PFSK-1 (cell line): ENCODE measurements around the gene SYTL4. TPM values are rescaled to one million over a fixed set of nuclear protein-coding genes. Genes with fewer than 3 reads are reported as not detected.
A peak's percentile ranks its signal among the peaks of the same experiment; 100 is the strongest.

Experiments
- FOXP2 ChIP-seq: optimal IDR thresholded peaks from 2 replicates; pipeline ENCODE3; 2011; ENCODE audit warnings: borderline replicate concordance, control low read depth, inconsistent platforms; ENCODE audit not compliant: insufficient read depth; ENCODE audit errors: extremely low read length, extremely low read depth
- POLR2AphosphoS5 ChIP-seq: IDR thresholded peaks from 2 replicates; pipeline ENCODE4 v1.6.1; 2012; ENCODE audit warnings: low read depth, mild to moderate bottlenecking, control low read depth, low read length, moderate library complexity
- REST ChIP-seq, 2 experiments: IDR thresholded peaks; 2 replicates each; pipeline versions ENCODE4 v1.6.1 to v1.8.0; 2011 to 2012; ENCODE audit warnings: low read depth in 2 of 2, low read length in 2 of 2, control low read depth in 1 of 2, inconsistent platforms in 1 of 2, mild to moderate bottlenecking in 1 of 2, moderate library complexity in 1 of 2; ENCODE audit not compliant: insufficient read depth in 1 of 2
- SIN3A ChIP-seq: IDR thresholded peaks from 2 replicates; pipeline ENCODE4 v1.6.1; 2012; ENCODE audit warnings: mild to moderate bottlenecking, low read length, moderate library complexity, borderline replicate concordance; ENCODE audit not compliant: insufficient read depth
- TAF1 ChIP-seq: IDR thresholded peaks from 2 replicates; pipeline ENCODE4 v1.6.1; 2012; ENCODE audit warnings: low read length, control low read depth, borderline replicate concordance; ENCODE audit not compliant: insufficient read depth
- polyA plus RNA-seq: library from polyadenylated mRNA; unstranded; fragments of >200 nt; gene quantifications from one replicate; pipeline ENCODE4 v1.2.1, GENCODE V29; 2012; ENCODE audit warnings: low read depth, missing spikeins; ENCODE audit not compliant: insufficient read length

Gene SYTL4
- 9.1 TPM for polyA plus RNA-seq

GRCh38 chrX:100731441-100732281 is at the start of gene SYTL4:
TSS of gene SYTL4 (minus strand) at chrX:100732121. CDS start at chrX:100702037, 30,084 bp downstream.
- TF ChIP-seq POLR2AphosphoS5 (0 out of 2 replicates have a peak, but pooled peaks have one; percentile 34), FOXP2 (no peak)

GRCh38 chrX:100768679-100769338 is 36.9 kb upstream of the SYTL4 start:
- no peak for TF ChIP-seq POLR2AphosphoS5
- TF ChIP-seq REST (IDR thresholded peaks at IDR 0.05; ENCODE audit: insufficient read depth in 1 of 2, low read depth in 2 of 2, low read length in 2 of 2), result no peak
- no peak for TF ChIP-seq TAF1
- TF ChIP-seq FOXP2, result no peak
- no peak for TF ChIP-seq SIN3A

DNA sequence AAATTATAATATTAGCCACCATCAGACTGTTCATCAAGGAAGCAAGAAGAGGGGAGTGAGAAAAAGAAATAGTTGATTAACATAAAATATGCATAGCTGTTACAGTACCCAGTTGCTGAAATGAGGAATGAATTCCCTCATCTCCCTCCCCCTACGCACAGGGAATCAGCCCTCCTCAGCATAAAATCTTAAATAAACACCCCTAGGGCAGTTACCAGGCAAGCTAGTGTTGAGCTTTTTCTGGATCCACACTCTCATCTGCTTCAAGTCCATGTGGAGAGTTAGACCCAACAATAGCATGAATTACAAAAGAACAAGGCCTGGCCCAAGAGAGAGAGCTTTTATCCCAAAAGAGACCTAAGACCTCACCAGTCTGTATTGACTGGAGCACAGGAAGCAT is 19.0 kb upstream of the SYTL4 start:
- no peak for TF ChIP-seq POLR2AphosphoS5
- TF ChIP-seq FOXP2, result no peak
- no peak for TF ChIP-seq REST (IDR thresholded peaks at IDR 0.05; ENCODE audit: insufficient read depth in 1 of 2, low read depth in 2 of 2, low read length in 2 of 2)
- no peak for TF ChIP-seq SIN3A
- no peak for TF ChIP-seq TAF1

DNA sequence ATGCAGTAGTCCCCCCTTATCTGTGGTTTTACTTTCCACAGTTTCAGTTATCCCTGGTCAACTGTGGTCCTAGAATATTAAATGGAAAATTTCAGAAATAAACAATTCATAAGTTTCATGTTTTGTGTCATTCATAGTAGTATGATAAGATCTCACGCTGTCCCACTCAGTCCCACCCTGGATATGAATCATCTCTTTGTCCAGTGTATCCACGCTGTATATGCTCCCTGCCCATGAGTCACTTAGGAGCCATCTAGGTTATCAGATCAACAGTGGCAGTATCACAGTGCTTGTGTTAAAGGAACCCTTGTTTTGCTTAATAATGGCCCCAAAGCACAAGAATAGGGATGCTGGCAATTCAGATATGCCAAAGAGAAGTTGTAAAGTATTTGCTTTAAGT is 16.2 kb upstream of the SYTL4 start:
- TF ChIP-seq SIN3A (no peak), REST (IDR thresholded peaks at IDR 0.05; ENCODE audit: insufficient read depth in 1 of 2, low read depth in 2 of 2, low read length in 2 of 2) (no peak), FOXP2 (no peak), POLR2AphosphoS5 (no peak), TAF1 (no peak)

- TF ChIP-seq TAF1, result no peak
These were observed 15.8 kb upstream of the SYTL4 start for GRCh38 chrX:100747703-100748102.

- TF ChIP-seq POLR2AphosphoS5 (no peak), SIN3A (no peak), REST (IDR thresholded peaks at IDR 0.05; ENCODE audit: insufficient read depth in 1 of 2, low read depth in 2 of 2, low read length in 2 of 2) (no peak), FOXP2 (no peak), TAF1 (no peak)
These were observed 15.2 kb upstream of the SYTL4 start for GRCh38 chrX:100747090-100747489.
